Activated T-cell treated with anti-CD3 and anti-CD28 coated beads for 1 hour (primary cell): ENCODE results near the gene EPB41L5.
"Not testable (repeated sequence)": the region's sequence is repeated elsewhere in the genome, so short reads cannot be mapped to it uniquely, and the experiment has no call there.

ENCODE experiments used
- DNase-seq: peaks from one replicate; pipeline ENCODE4 v3.0.0-alpha.2; 2020; ENCODE audit warnings: low read depth

The EPB41L5 gene

GRCh38 chr2:120199817-120200459, 187.1 kb downstream of the EPB41L5 start:
- DNase-seq = not testable (repeated sequence)

GRCh38 chr2:120203251-120204021, 190.6 kb downstream of the EPB41L5 start:
- no peak for DNase-seq

DNA sequence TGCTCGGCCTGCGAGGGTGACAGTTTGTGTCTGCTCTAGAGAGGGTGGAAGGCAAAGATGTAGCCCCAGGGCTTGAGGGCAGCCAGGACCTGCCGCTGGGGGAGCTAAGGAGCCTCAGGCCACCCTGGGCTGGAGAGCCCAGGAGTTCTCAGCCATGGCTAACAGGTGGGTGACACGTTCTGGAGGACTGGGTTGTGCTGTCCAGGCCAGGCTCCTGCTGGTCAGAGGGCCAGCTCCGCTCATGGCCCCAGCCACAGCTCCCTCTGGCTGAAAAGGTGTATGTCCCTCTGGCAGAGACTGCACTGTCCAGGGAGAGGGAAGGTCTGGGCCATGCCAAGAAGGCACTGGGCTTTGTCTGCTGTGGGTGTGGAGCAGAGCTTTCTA, 191.1 kb downstream of the EPB41L5 start:
- DNase-seq = no peak

GRCh38 chr2:120204417-120204816, 191.5 kb downstream of the EPB41L5 start:
- DNase-seq = no peak

DNA sequence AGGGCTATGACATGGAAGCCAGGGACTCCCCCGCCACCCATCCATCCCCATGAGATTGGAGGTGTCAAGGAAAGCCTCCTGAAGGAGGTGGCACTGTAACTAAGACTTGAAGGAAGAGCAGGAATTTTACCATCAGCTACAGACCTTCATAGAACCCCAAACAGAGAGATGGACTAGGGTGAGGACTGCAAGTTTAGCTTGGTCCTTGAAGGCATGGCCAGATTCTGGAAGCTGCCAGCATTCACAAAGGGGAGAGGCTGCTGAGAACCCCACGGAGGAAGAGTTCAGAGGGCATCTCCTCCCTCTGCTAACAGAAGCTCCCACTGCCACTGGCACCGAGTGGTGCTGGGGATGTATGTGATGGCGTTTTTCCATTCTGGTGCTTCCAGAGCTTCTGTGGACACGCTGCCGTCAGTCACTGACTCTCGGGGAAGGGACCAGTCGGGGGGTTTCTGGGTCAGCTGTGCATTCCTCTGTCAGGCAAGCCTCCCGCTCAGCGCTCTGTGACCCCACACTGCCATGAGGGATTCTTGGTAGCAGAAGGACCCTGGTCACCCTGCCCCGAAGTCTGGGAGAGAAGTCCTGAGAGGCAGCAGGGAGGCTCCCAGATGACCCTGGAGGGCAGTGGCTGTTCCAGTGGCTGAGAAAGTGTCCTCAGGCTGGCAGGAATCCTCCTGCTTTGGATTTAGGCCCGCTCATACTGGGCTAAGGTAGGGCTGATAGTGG, 192.2 kb downstream of the EPB41L5 start:
- DNase-seq = no peak

DNA sequence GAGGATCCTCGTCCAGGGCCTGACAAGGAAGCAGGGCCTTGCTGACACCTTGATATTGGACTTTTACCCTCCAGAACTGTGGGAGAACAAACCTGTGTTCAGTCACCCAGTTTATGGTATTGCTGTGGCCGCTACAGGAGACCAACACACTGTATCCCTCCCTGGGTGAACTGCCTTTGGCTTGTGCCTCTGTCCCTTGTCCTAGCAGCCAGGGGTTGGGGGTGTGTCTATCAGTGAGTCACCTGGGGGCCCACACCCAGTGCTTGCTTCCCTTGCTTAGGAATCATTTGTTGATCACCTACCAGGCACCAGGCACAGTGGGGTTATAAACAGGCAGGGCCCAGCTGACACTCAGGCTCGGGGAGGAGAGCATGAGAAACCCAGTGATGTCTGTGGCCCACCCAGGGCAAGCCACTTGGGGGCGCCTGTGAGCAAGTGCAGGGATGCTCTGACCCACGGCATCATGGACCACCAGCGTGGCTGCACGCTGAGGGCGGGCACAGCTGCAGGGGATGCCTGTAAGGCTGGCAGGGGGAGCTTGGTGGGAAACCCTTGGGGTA, 193.2 kb downstream of the EPB41L5 start:
- peak; percentile 29 for DNase-seq

DNA sequence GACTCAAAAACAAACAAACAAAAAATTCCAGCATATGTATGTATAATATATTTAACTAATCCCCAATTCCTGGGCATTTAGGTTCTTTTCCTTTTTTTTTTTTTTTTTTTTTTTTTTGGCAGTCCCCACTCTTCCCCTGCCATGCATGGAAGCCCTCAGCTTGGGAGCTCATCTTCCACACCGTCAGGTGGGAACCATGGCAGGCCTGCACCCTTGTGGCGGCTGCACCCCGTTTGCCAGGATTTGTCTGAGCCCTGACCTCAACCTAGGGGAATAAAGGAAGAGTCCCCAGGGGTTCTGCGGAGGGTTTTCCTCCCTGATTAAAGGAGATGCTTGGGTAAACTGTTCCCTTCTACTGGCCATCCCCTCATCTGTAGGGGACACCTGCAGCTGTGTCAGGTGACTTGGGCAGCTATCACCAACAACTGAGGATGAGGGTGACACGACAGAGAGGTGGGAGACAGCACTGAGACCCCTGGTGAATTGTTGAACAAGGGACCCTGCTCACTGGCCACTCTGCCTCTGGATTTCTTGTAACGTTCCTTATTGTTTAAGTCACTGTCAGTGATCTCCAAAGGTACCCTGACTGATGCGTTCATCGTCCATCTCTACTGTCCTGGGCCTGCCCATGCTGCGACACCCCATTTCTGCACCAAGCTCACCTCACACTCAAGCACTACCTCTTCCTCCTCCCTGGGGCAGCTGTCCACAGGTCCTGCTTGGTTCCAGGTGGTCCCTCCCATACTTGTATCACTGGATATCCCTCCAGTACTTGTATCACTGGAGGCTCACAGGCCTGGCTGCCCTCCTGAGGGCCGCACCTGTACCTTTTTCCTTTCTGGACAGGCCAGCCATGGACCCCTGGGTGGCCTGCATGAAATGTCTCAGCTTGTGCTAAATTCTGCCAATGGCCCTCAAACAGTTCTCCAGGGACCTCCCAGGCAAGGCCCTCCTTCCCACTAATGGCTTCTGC, 195.8 kb downstream of the EPB41L5 start:
- no peak for DNase-seq

DNA sequence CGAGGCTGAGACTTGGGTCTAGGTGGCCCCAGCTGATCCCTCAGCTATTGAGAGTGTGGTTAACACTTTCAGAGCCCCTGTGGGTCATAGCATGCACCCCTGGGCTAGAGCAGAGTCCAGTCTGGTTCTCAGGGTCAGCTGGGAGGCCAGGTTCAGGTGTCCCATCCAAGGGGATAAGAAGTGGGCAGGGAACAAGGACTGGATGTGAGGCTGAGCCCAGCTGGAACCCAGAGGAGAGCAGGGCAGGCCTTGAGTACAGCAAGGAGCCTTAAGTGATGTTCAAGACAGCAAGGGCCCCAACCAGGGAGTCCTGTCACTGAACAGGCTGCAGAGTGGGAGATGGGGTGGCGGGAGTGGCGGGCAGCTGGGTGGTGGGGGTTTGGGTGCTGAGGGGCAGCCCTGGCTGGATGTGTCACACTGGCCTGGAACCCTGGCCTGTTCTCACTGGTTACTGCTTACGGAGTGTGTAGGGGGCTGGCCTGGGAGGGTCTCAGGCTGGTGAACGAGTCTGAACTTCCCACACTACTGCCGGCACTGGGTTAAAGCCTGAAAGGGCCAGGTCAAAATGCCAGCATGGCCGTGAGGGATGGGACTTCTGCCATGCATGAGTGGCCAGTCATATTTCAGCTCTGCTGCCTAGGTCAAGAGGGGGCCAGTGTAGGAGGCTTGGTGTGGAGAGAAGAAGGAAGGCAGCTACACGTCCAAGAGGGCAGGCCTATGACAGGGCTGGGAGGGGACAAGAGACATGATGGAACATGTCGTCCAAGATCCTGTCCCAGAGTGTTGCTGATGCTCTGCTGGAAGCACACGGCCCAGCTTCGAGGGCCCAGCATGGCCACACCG, 196.8 kb downstream of the EPB41L5 start:
- DNase-seq = no peak

DNA sequence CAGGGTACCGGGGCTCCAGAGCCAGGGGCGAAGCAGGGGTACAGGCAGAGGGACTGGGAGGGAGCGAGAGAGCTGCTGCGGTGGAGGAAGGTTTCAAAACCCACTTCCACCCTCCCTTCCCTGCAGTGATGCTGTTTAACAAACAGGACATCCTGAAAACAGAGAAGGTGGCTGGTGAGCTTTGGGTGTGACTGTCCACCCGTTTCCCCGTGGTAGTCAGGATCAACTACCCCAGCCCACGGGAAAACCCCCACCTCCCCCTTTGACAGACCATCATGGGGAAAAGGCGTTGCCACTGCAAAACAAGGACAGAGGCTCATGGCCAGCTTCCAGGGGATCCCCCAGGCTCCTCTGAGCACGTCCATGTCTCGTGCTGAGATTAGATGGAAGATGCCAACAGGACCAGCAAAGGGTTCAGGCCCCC, 197.4 kb downstream of the EPB41L5 start:
- DNase-seq = no peak

DNA sequence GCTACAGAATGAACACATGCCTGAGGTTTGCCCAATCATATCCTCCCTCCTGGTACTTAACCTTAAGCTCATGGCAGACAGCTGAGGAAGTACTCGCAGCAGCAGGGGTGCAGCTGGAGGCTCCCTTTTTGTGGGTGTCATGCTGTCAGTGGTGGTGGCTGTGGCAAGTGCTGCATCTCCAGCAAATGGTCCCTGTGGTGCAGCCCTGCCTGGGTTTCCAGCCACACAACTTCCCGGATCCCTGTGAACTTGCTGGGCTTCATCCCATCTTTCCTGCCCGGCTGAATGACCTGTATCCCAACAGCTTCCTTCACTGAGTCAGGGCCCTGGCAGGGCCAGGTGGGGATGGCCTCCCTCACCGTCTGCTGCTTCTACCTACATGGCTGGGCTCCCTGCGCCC, 205.3 kb downstream of the EPB41L5 start:
- no peak for DNase-seq

- no peak for DNase-seq
These were observed 206.4 kb downstream of the EPB41L5 start for GRCh38 chr2:120219291-120219690.

DNA sequence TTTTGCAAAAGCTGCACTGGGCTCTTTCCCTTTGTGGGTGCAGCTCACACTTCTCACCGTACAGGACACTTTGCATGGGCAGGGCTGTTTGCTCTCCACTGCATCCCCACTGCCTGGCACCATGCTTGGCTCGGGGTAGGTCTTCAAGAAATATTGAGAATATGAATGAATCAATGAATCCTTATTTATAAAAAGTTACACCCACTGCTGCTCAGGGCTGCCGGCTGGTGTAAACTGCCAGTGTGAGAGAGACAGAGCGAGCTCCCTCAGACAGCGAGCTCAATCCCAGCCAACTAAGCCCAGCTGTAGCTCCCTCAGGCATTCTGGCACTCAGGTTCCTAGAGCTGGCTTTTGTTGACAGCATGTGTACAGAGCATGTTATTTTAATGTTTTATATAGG, 206.9 kb downstream of the EPB41L5 start:
- no peak for DNase-seq

DNA sequence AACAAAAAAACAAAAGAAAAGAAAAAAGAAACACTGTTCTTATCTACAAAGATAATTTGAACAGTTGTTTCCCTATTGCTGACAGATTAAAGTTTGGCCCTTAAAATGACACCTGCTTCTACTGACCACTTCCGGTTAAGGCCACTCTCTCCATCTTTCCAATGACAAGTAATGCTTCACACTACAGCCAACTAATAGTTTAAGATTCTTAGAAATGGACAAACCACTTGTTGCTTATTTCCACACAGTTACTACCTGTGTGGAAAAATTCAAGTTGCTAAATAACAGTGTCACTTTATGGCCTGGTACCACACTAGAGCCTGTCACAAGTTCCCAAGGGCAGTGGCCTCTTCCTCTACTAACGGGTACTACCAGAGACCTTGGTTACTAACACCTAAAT, 207.9 kb downstream of the EPB41L5 start:
- no peak for DNase-seq

- DNase-seq = no peak
These were observed 208.7 kb downstream of the EPB41L5 start for GRCh38 chr2:120221616-120222015.

DNA sequence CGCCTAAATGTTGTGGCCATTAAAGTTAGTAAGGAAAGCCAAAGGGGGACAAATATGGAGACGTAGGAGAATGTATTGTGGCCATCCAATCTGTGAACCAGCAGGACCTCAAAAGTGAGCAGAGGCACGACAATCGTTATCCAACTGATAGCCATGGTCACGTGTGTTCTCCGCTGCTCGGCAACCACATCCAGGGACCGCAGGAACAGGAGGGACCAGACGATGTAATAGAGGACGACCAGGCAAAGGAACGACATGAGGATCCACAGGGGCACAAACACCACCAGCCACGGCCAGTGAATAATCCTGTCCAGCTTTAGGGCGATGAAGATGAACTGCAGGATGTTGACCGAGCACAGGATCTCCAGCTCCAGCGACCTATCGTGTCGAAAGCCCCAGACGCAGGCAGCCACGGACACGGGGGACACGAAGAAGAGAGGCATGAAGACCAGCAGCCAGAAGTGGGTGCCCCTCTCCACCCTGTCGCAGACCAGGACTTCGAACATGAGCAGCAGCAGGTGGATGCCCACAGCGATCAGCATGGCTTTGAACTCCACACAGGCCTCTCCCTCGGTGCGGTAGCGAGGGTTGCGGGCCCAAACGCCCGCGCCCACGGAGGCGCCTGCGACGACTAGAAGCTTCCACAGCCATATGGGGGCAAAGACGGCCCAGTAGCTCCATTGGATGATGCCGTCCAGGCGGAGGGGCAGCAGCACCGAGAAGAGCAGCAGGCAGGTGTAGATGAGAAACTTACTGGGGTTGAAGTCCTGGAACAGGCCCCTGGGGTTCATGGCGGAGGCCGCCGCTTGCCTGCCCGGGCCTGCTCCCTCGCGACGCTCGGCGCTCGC, 209.5 kb downstream of the EPB41L5 start:
- DNase-seq = no peak

DNA sequence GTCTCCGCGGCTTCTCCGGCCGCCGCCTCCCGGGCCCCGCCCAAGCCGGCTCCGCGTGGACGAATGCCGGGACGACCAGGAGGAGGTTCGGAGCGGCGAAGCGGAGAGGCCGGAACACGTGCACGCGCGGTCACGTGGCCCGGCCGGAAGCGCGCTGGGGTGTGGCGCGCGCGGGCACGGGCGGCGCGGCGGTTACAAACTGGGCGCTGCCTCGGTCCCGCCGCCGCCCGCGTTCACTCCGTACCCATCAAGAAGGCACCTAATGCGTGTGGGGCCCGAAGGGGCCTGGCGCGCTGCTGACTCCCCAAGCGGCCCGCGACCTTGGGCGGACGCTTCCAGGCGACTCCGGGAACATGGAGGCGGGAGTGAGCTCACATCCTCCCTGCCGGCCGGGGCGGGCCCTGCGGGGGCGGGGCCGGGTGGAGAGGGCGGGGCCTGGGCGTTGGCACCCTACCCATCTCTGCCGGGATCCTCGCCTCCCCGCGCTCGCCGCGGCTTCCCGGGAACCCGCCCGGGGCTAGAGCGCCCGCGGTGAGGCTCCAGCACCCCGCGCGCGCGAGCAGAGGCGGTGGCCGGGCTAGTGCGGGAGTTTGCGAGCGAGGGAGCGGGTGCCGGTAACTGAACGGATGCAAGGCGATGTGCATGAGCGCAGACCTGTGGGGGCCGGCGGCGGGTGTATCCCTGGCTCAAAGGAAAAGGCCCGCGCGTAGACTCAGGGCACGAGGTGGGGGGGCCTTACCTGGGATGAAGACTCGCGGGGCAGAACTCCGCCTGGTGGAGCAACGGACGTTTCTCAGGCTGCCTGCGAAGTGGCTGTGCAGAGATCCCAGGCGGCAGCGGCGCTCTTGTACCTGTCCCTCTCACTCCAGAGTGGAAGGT, 210.4 kb downstream of the EPB41L5 start, which contains the start of gene TMEM185B:
Gene TMEM185B, minus strand, starts transcription at position 367 of the 879 bp plus-strand sequence. CDS start 424 bp downstream, outside the sequence.
- peak; percentile 87 for DNase-seq

DNA sequence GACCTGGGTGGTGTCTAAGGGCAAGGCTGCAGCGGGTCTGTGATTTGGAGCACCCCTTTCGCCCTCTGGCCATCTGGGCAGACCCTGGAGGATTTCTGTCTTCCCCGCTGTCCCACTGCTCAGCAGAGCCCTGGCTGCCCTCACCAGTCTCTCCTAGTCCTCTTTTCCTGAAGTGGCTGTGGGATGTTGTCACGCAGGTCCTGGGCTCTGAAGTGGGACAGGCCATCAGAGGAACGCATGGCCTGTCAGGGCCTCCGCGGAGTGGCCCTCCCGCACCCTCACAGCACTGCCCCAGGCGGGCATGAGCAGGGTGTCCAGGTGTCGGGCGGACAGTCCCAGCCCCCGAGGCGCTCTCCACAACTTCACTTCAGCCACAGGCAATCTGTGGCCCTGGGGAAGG, 211.4 kb downstream of the EPB41L5 start:
- no peak for DNase-seq

- DNase-seq = no peak
These were observed 212.1 kb downstream of the EPB41L5 start for GRCh38 chr2:120224735-120225548.
